RPMI8226 (cell line): ENCODE results near the gene HSPA1B.
"Not testable (repeated sequence)": the region's sequence is repeated elsewhere in the genome, so short reads cannot be mapped to it uniquely, and the experiment has no call there.

ENCODE experiments used
- DNase-seq: peaks from one replicate; pipeline ENCODE4 v3.0.0-alpha.2; 2015

HSPA1B gene

GRCh38 chr6:31799781-31800180 lies 27.8 kb upstream of the HSPA1B start:
- no peak for DNase-seq

GRCh38 chr6:31801031-31801927 lies 26.3 kb upstream of the HSPA1B start:
- not testable (repeated sequence) for DNase-seq

GRCh38 chr6:31805939-31806469 lies 21.5 kb upstream of the HSPA1B start:
- DNase-seq = no peak

- peak; percentile 97 for DNase-seq
Observed at GRCh38 chr6:31806470-31807272, 20.9 kb upstream of the HSPA1B start, which contains the start of gene LSM2. TSS of gene LSM2 (minus strand) at chr6:31806966. CDS start at chr6:31806757, 209 bp downstream.

GRCh38 chr6:31808599-31808998 lies 18.9 kb upstream of the HSPA1B start:
- DNase-seq = not testable (repeated sequence)

- no peak for DNase-seq
Observed at GRCh38 chr6:31811645-31812044, 15.9 kb upstream of the HSPA1B start.

GRCh38 chr6:31813465-31813849 lies 14.1 kb upstream of the HSPA1B start:
- no peak for DNase-seq

GRCh38 chr6:31814677-31815024 lies 12.9 kb upstream of the HSPA1B start:
- peak; percentile 67 for DNase-seq

- DNase-seq = peak; percentile 21
Observed at GRCh38 chr6:31815025-31815838, 12.3 kb upstream of the HSPA1B start, which contains the start of the genes HSPA1A and HSPA1L. TSS of gene HSPA1A (plus strand) at chr6:31815543. CDS start at chr6:31815757, 214 bp downstream. TSS of gene HSPA1L (minus strand) at chr6:31815283. CDS start at chr6:31811972, 3,311 bp downstream.

GRCh38 chr6:31817133-31817928 lies 10.2 kb upstream of the HSPA1B start:
- not testable (repeated sequence) for DNase-seq

GRCh38 chr6:31817929-31818511 lies 9.5 kb upstream of the HSPA1B start:
- DNase-seq = not testable (repeated sequence)

- no peak for DNase-seq
Observed at GRCh38 chr6:31819871-31820299, 7.7 kb upstream of the HSPA1B start.

GRCh38 chr6:31820399-31820798 lies 7.1 kb upstream of the HSPA1B start:
- DNase-seq = not testable (repeated sequence)

GRCh38 chr6:31821301-31822035 lies 6.1 kb upstream of the HSPA1B start:
- DNase-seq = peak; percentile 72

GRCh38 chr6:31822036-31822821 lies 5.3 kb upstream of the HSPA1B start:
- peak; percentile 94 for DNase-seq

GRCh38 chr6:31823592-31824196 lies 3.8 kb upstream of the HSPA1B start:
- not testable (repeated sequence) for DNase-seq

GRCh38 chr6:31825553-31825952 lies 2.0 kb upstream of the HSPA1B start:
- DNase-seq = no peak

GRCh38 chr6:31826793-31827285 lies 699 bp upstream of the HSPA1B start:
- DNase-seq = peak; percentile 80
